ENCODE results near the gene ABHD14A. TPM values are rescaled to one million over a fixed set of nuclear protein-coding genes. Genes with fewer than 3 reads are reported as not detected.

ABHD14A gene
- total RNA-seq, 1 experiment from 2014 or later = 9.9 TPM

DNA sequence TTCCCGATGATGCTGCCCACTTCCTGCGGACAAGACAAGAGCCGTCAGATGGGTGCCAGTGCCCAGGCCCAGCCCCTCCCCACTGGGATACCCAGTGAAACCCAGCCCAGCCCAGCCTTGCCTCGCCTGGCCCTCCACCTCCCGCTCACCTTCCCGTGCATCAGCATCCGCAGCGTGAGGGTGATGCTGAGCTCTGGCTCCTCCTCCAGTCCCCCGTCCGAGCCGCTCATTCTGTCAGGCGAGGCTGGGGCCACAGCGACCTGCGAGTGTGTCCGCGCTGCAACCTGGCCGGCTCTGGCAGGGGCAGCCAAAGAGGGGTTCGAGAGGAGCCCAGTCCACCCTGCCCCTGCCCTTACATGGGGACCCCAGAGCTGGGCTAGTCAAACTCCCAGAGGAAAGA, 13.9 kb upstream of the ABHD14A start:
- DNase-seq = no peak
- Histone ChIP-seq H3K4me1 (replicated peaks; ENCODE audit: insufficient read depth) (no peaks in the 10 kb centered on the region), H3K9me3 (ENCODE audit: insufficient read depth, low read depth) (no peaks in the 10 kb centered on the region), H3K4me3 (no peak overlapping the region), H3K4me2 (no peak overlapping the region), H3F3A (ENCODE audit: insufficient read depth, low read depth) (no peaks in the 10 kb centered on the region), H3K79me2 (ENCODE audit: low read depth) (no peaks in the 10 kb centered on the region), H3K27ac (no peak overlapping the region), H3K36me3 (ENCODE audit: low read depth) (no peaks in the 10 kb centered on the region), H2AFZ (no peak overlapping the region), H4K20me1 (ENCODE audit: insufficient read depth) (no peaks in the 10 kb centered on the region), H3K9me2 (ENCODE audit: insufficient read depth) (no peaks in the 10 kb centered on the region), H3K27me3 (ENCODE audit: insufficient read depth, low read depth) (no peaks in the 10 kb centered on the region)
- ChIA-PET CTCF (no interaction called here), POLR2A (ENCODE audit: unreplicated experiment) (no interaction called here)
- no TSS peak for BruUV-seq (replicated peaks)
- intact Hi-C loops (cut with micrococcal nuclease; ENCODE audit: unreplicated experiment) = no loop called here
- TF ChIP-seq, protein P1, sequence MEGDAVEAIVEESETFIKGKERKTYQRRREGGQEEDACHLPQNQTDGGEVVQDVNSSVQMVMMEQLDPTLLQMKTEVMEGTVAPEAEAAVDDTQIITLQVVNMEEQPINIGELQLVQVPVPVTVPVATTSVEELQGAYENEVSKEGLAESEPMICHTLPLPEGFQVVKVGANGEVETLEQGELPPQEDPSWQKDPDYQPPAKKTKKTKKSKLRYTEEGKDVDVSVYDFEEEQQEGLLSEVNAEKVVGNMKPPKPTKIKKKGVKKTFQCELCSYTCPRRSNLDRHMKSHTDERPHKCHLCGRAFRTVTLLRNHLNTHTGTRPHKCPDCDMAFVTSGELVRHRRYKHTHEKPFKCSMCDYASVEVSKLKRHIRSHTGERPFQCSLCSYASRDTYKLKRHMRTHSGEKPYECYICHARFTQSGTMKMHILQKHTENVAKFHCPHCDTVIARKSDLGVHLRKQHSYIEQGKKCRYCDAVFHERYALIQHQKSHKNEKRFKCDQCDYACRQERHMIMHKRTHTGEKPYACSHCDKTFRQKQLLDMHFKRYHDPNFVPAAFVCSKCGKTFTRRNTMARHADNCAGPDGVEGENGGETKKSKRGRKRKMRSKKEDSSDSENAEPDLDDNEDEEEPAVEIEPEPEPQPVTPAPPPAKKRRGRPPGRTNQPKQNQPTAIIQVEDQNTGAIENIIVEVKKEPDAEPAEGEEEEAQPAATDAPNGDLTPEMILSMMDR (conservative IDR thresholded peaks at IDR 0.05) = no peak
- TF ChIP-seq EZH2 (IDR thresholded peaks at IDR 0.05; ENCODE audit: low read depth) = no peak

DNA sequence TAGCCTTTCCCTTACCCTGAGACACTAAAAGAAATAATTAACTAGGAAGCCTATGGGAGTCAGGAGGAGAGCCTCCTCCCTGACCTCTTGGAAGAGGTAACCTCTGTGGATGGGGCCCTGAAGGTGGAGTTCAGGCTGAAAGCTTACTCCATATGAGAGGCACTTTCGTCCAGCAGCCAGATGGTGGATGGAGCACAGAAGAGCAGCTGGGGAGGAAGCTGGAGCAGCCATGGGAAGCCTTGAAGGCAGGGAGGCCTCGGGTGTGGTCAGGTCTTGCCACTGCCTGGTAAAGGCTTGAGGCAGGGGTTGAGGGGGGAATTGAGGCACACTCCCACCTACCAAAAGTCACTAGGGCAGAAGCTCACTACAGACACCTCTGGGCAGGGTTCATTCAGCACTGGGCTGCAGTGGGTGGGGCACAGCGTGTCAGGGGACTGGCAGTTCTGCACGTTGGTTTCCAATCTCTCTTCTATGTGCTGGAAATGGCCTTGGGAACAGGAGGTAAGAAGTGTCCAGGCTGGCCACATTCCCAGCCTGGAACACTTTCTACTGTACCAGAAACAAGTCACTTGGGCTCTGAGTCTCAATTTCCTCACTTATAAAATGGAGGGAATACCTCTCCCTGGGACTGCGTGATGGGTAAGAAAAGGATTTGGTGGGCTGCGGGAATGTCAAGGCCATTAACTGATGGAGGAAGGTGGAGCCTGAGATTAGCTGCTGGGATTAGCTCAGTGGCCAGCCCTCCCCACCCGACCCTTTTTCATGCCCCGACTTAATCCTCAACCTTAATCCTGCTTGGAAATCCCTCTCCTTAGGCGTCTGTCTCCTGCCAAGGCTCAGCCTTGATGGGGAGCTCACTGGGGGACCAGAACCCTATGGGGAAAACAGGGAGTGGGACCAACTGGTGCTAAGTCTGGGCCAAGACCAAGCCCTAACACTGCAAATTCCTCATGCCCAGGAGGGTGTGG, 13.0 kb upstream of the ABHD14A start:
- POLR2A ChIA-PET (ENCODE audit: unreplicated experiment) = no interaction called here
- H3K36me3 ChIP-seq (ENCODE audit: low read depth) = no peaks in the 10 kb centered on the region
- no TSS peak for BruUV-seq (replicated peaks)
- H3K4me2 ChIP-seq = no peak overlapping the region
- H3K9me3 ChIP-seq (ENCODE audit: insufficient read depth, low read depth) = no peaks in the 10 kb centered on the region
- DNase-seq = no peak
- no peak overlapping the region for H3K27ac ChIP-seq
- H2AFZ ChIP-seq = no peak overlapping the region
- CTCF ChIA-PET = interaction anchor here (0.6 kb wide), 1 partner anchor 189 kb away, joined by 3 read pairs; no protein-coding TSS in a partner anchor
- H3K9me2 ChIP-seq (ENCODE audit: insufficient read depth) = no peaks in the 10 kb centered on the region
- H4K20me1 ChIP-seq (ENCODE audit: insufficient read depth) = no peaks in the 10 kb centered on the region
- intact Hi-C loops (cut with micrococcal nuclease; ENCODE audit: unreplicated experiment) = no loop called here
- H3K4me1 ChIP-seq (replicated peaks; ENCODE audit: insufficient read depth) = no peaks in the 10 kb centered on the region
- TF ChIP-seq, protein P1 (conservative IDR thresholded peaks at IDR 0.05) = no peak
- TF ChIP-seq EZH2 (IDR thresholded peaks at IDR 0.05; ENCODE audit: low read depth) = no peak
- H3K27me3 ChIP-seq (ENCODE audit: insufficient read depth, low read depth) = no peaks in the 10 kb centered on the region
- H3F3A ChIP-seq (ENCODE audit: insufficient read depth, low read depth) = no peaks in the 10 kb centered on the region
- H3K79me2 ChIP-seq (ENCODE audit: low read depth) = no peaks in the 10 kb centered on the region
- no peak overlapping the region for H3K4me3 ChIP-seq

DNA sequence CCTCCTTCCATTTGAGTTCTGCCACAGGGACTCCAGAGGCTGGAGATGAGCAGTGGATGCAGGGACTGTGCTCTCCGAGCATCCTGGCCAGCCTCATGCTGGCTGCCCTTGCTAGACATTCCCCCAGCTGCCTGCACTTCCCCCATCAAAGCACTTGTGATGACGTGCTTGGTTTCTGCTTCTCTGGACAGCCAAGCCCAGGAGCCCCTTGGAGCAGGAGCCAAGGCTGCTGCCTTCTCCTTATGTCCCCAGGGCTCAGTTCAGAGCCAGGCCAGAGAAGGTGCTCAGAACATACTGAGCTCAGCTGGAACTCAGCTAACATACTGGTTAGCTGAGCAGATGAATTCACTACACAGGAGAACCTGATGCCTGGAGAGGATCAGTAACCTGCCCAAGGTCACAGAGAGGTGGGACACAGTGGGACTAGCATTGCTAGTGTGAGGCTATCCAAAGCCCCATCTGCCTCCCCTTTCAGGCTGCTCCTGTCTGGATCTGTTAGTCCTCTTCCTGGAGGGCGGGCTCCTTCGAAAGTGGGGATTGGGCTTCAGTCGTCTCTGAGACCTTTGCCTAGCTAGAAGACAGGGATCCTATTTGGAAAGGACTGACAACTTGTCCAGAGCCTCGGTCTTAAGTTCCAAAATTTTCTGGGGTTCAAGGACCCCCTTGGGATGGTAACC, 11.9 kb upstream of the ABHD14A start:
- H3K36me3 ChIP-seq (ENCODE audit: low read depth) = no peaks in the 10 kb centered on the region
- peaks cover 3% of the 10 kb centered on the region; the same call in 1 of the 2 replicates for H3K4me1 ChIP-seq (replicated peaks; ENCODE audit: insufficient read depth)
- BruUV-seq (replicated peaks) = no TSS peak
- no peak overlapping the region for H2AFZ ChIP-seq
- TF ChIP-seq EZH2 (IDR thresholded peaks at IDR 0.05; ENCODE audit: low read depth) = no peak
- TF ChIP-seq, protein P1 (conservative IDR thresholded peaks at IDR 0.05) = no peak
- H3K9me3 ChIP-seq (ENCODE audit: insufficient read depth, low read depth) = no peaks in the 10 kb centered on the region
- no peaks in the 10 kb centered on the region for H3K9me2 ChIP-seq (ENCODE audit: insufficient read depth)
- no peaks in the 10 kb centered on the region for H4K20me1 ChIP-seq (ENCODE audit: insufficient read depth)
- no peaks in the 10 kb centered on the region for H3K79me2 ChIP-seq (ENCODE audit: low read depth)
- no peaks in the 10 kb centered on the region for H3F3A ChIP-seq (ENCODE audit: insufficient read depth, low read depth)
- H3K4me3 ChIP-seq = no peak overlapping the region
- H3K27ac ChIP-seq = no peak overlapping the region
- DNase-seq = no peak
- intact Hi-C loops (cut with micrococcal nuclease; ENCODE audit: unreplicated experiment) = no loop called here
- no peaks in the 10 kb centered on the region for H3K27me3 ChIP-seq (ENCODE audit: insufficient read depth, low read depth)
- ChIA-PET CTCF (interaction anchor here (0.6 kb wide), 1 partner anchor 188 kb away, joined by 3 read pairs; no protein-coding TSS in a partner anchor), POLR2A (ENCODE audit: unreplicated experiment) (no interaction called here)
- H3K4me2 ChIP-seq = no peak overlapping the region

Data from PC-9 (cell line).